AG04450 (cell line): ENCODE results near the gene POU3F1. TPM values are rescaled to one million over a fixed set of nuclear protein-coding genes. Genes with fewer than 3 reads are reported as not detected.

Experiments
- CTCF ChIA-PET: fragments of 300-600, 350-600 bp; formaldehyde crosslinking; extraction: SDS; loops from one replicate; lab custom pipeline; 2022; ENCODE audit warnings: antibody characterized with exemption, inconsistent platforms; lab: Charles Lee
- POLR2A ChIA-PET: fragments of 350-600 bp; formaldehyde crosslinking; extraction: SDS; loops from one replicate; lab custom pipeline; 2021; ENCODE audit warnings: antibody characterized with exemption, inconsistent platforms; lab: Yijun Ruan, JAX
- DNase-seq: peaks from one replicate; pipeline ENCODE4 v3.0.0-alpha.2; 2011; ENCODE audit warnings: low read depth, low spot score
- H3K27ac ChIP-seq: one replicate; pipeline ENCODE4 v1.5.1; 2012; ENCODE audit warnings: low read depth, low read length, control low read depth
- H3K27me3 ChIP-seq: one replicate; pipeline ENCODE4 v1.6.0; 2012; ENCODE audit warnings: low read length; ENCODE audit not compliant: control insufficient read depth, insufficient read depth
- H3K4me3 ChIP-seq: 2 replicates; pipeline ENCODE4 v1.5.1; 2011; ENCODE audit warnings: mild to moderate bottlenecking, low read depth, low read length, control low read depth
- H3K9me3 ChIP-seq: 2 replicates; pipeline ENCODE4 v1.5.1; 2012; ENCODE audit warnings: low read length; ENCODE audit not compliant: control insufficient read depth, insufficient read depth
- CTCF ChIP-seq: IDR thresholded peaks from 2 replicates; pipeline ENCODE4 v1.5.1; 2011; ENCODE audit warnings: low read depth, low read length, control low read depth, inconsistent platforms
- polyA plus RNA-seq: library from polyadenylated mRNA; depleted of rRNA; stranded (reverse); fragments of >200 nt; gene quantifications from 2 replicates; pipeline ENCODE4 v1.2.3, GENCODE V29; 2011

POU3F1 gene
- polyA plus RNA-seq, 1 experiment: not detected

DNA sequence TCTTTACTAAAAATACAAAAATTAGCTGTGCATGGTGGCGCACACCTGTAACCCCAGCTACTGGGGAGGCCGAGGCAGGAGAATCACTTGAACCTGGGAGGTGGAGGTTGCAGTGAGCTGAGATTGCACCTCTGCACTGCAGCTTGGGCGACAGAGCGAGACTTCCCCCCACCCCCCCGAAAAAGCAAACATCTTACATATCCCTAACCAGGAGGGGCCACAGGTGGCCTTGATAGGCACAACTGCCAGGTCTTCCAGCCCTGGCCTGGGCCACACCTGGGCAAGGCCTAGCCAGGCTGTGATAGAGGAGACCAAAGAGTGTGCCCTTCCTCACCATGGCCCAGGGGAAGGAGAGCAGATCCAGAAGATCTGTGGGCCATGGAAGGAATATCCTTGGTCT, 28.6 kb upstream of the POU3F1 start:
- Histone ChIP-seq H3K27ac (no peak overlapping the region), H3K4me3 (no peak overlapping the region), H3K27me3 (peaks cover 28% of the 10 kb centered on the region), H3K9me3 (no peaks in the 10 kb centered on the region)
- DNase-seq: no peak
- CTCF ChIA-PET: no interaction called here
- POLR2A ChIA-PET: no interaction called here
- TF ChIP-seq CTCF: no peak

DNA sequence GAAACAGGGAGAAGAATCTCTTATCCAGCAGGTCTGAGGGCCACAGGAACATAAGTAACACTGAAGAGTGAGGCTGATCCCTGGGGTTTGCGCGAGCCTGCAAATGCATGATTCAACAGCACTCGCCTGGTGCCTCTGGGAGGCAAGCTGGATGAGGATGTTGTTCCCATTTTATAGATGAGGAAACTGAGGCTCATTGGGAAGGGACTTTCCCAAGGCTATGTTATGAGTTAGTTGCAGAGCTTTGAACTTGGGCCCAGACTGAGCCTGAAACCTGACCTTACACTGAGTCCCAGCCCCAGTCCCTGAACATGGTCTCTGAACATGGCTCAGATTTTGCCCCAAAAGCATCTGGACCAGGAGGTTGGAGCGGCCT, 27.7 kb upstream of the POU3F1 start:
- TF ChIP-seq CTCF: no peak
- POLR2A ChIA-PET: no interaction called here
- peaks cover 33% of the 10 kb centered on the region for H3K27me3 ChIP-seq
- H3K27ac ChIP-seq: no peak overlapping the region
- CTCF ChIA-PET: no interaction called here
- DNase-seq: no peak
- H3K4me3 ChIP-seq: no peak overlapping the region
- H3K9me3 ChIP-seq: no peaks in the 10 kb centered on the region

DNA sequence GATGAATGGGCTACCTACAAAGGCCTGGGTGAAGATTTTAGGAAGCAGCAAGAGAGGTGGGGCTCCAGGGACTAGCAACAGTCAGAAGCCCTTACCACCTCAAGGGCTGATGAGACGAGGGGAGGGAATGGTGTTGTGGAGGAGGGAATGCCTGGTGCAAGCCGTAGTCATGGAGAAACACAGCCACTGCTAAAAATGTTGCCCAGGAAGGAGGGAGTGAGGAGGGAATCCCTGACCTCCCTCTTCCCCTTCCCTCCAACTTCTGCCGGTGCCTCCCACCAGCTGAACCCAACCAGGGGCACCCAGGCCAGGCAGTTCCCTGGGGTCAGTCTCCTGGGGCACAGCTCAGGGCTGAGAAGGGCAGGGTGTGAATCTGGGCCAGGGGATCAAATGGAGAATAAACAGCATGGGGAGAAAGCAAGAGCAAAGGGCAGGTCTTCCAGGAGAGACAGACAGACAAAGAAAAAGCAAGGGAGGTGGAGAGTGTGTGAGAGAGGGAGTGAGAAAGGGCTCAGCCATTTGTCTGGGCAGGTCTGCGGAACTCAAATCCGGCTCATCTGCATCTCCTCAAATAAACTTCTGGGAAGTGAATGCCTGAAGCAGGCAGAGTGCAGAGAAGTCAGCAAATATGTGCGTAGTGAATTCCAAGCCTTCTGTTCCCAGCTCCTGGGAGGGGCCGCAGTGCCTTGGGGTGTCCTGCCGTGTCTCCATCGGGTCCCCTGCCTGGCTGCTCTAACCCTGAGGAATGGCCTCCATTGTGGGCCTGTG, 27.1 kb upstream of the POU3F1 start:
- no peak overlapping the region for H3K27ac ChIP-seq
- TF ChIP-seq CTCF: no peak
- H3K9me3 ChIP-seq: no peaks in the 10 kb centered on the region
- POLR2A ChIA-PET: no interaction called here
- CTCF ChIA-PET: interaction anchor here (1.3 kb wide), 1 partner anchor 36 kb away, joined by 3 read pairs; no protein-coding TSS in a partner anchor
- no peak overlapping the region for H3K4me3 ChIP-seq
- H3K27me3 ChIP-seq: peaks cover 33% of the 10 kb centered on the region
- no peak for DNase-seq

- TF ChIP-seq CTCF: no peak
- Histone ChIP-seq H3K4me3 (no peak overlapping the region), H3K27ac (no peak overlapping the region), H3K27me3 (peaks cover 36% of the 10 kb centered on the region), H3K9me3 (no peaks in the 10 kb centered on the region)
- no peak for DNase-seq
- ChIA-PET CTCF (interaction anchor here (0.6 to 1.6 kb wide), 6 partner anchors 19 to 183 kb away, joined by 3 to 6 read pairs (median 3); no protein-coding TSS in a partner anchor), POLR2A (no interaction called here)
These were observed 26.3 kb upstream of the POU3F1 start for GRCh38 chr1:38072858-38073257.
